OCI-LY1 (cell line): ENCODE data around the gene SPAG17.

Source experiments
- H2AFZ ChIP-seq: fragments of 200-600 bp; sonication (generic), shearing (Covaris generic); 2 replicates; pipeline ENCODE4 v1.6.0; 2014; ENCODE audit warnings: antibody characterized with exemption, mild to moderate bottlenecking, low read length
- H3F3A ChIP-seq: fragments of 200-600 bp; sonication (generic), shearing (Covaris generic); 2 replicates; pipeline ENCODE4 v1.6.0; 2014; ENCODE audit warnings: mild to moderate bottlenecking, antibody characterized with exemption, low read length, moderate library complexity; ENCODE audit not compliant: insufficient read depth
- H3K27ac ChIP-seq: fragments of 200-600 bp; sonication (generic); 2 replicates; pipeline ENCODE4 v1.5.1; 2014; ENCODE audit warnings: low read length, mixed run types, mild to moderate bottlenecking, low read depth; ENCODE audit not compliant: poor library complexity, severe bottlenecking
- H3K27me3 ChIP-seq: fragments of 200-600 bp; sonication (generic); 2 replicates; pipeline ENCODE4 v1.6.0; 2014; ENCODE audit warnings: antibody characterized with exemption, mild to moderate bottlenecking, low read length, moderate library complexity; ENCODE audit not compliant: insufficient read depth
- H3K36me3 ChIP-seq: fragments of 200-600 bp; sonication (generic); 2 replicates; pipeline ENCODE4 v1.6.1; 2014; ENCODE audit warnings: mild to moderate bottlenecking, antibody characterized with exemption, low read length, moderate library complexity, mixed read lengths; ENCODE audit not compliant: insufficient read depth
- H3K4me1 ChIP-seq: fragments of 200-600 bp; sonication (generic); 2 replicates; pipeline ENCODE4 v1.5.1; 2014; ENCODE audit warnings: mild to moderate bottlenecking, low read length, moderate library complexity; ENCODE audit not compliant: insufficient read depth, severe bottlenecking
- H3K4me2 ChIP-seq: fragments of 200-600 bp; sonication (generic), shearing (Covaris generic); 2 replicates; pipeline ENCODE4 v1.6.1; 2014; ENCODE audit warnings: low read length
- H3K4me3 ChIP-seq: fragments of 200-600 bp; sonication (generic); 2 replicates; pipeline ENCODE4 v1.5.1; 2014; ENCODE audit warnings: low read length, low read depth, mild to moderate bottlenecking, mixed read lengths; ENCODE audit not compliant: poor library complexity, severe bottlenecking
- H3K79me2 ChIP-seq: fragments of 200-600 bp; shearing (Covaris generic); 2 replicates; pipeline ENCODE4 v1.6.1; 2016; ENCODE audit warnings: mixed run types, low read length, mixed read lengths; ENCODE audit not compliant: insufficient read depth
- H3K9ac ChIP-seq: fragments of 200-600 bp; sonication (generic), shearing (Covaris generic); 2 replicates; pipeline ENCODE4 v1.6.1; 2014; ENCODE audit warnings: mild to moderate bottlenecking, low read length, mixed read lengths
- H3K9me2 ChIP-seq: fragments of 200-600 bp; sonication (generic), shearing (Covaris generic); 2 replicates; pipeline ENCODE4 v1.6.1; 2014; ENCODE audit warnings: low read depth, mild to moderate bottlenecking, low read length, mixed read lengths
- H3K9me3 ChIP-seq: fragments of 200-600 bp; shearing (Covaris generic); 2 replicates; pipeline ENCODE4 v1.6.1; 2014; ENCODE audit warnings: low read length, mixed read lengths
- H4K20me1 ChIP-seq: fragments of 200-600 bp; sonication (generic), shearing (Covaris generic); 2 replicates; pipeline ENCODE4 v1.6.0; 2016; ENCODE audit warnings: mild to moderate bottlenecking, low read length; ENCODE audit not compliant: insufficient read depth
- EZH2 ChIP-seq: fragments of 200-600 bp; sonication (generic), shearing (Covaris generic); IDR thresholded peaks from 2 replicates; pipeline ENCODE4 v1.8.0; 2017; ENCODE audit warnings: borderline replicate concordance, mixed run types, mild to moderate bottlenecking, antibody characterized with exemption, low read length, moderate library complexity, mixed read lengths
- TF ChIP-seq, protein P1 (sequence below): fragments of 200-600 bp; sonication (generic), shearing (Covaris generic); IDR thresholded peaks from 2 replicates; pipeline ENCODE4 v1.5.1; 2017; ENCODE audit warnings: mild to moderate bottlenecking, antibody characterized with exemption, low read length, moderate library complexity, mixed read lengths

Gene SPAG17

GRCh38 chr1:117967881-117968280 lies 217.1 kb downstream of the SPAG17 start:
- no peak overlapping the region for H3K4me2 ChIP-seq
- no peaks in the 10 kb centered on the region for H3K9me2 ChIP-seq
- no peaks in the 10 kb centered on the region for H4K20me1 ChIP-seq
- TF ChIP-seq EZH2: no peak
- TF ChIP-seq, protein P1, sequence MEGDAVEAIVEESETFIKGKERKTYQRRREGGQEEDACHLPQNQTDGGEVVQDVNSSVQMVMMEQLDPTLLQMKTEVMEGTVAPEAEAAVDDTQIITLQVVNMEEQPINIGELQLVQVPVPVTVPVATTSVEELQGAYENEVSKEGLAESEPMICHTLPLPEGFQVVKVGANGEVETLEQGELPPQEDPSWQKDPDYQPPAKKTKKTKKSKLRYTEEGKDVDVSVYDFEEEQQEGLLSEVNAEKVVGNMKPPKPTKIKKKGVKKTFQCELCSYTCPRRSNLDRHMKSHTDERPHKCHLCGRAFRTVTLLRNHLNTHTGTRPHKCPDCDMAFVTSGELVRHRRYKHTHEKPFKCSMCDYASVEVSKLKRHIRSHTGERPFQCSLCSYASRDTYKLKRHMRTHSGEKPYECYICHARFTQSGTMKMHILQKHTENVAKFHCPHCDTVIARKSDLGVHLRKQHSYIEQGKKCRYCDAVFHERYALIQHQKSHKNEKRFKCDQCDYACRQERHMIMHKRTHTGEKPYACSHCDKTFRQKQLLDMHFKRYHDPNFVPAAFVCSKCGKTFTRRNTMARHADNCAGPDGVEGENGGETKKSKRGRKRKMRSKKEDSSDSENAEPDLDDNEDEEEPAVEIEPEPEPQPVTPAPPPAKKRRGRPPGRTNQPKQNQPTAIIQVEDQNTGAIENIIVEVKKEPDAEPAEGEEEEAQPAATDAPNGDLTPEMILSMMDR: no peak
- peaks cover under 1% of the 10 kb centered on the region; the same call in 1 of the 2 replicates for H3K36me3 ChIP-seq
- no peak overlapping the region for H3K9ac ChIP-seq
- H3K4me1 ChIP-seq: peaks cover 9% of the 10 kb centered on the region
- H3K9me3 ChIP-seq: no peaks in the 10 kb centered on the region
- H3K27me3 ChIP-seq: no peaks in the 10 kb centered on the region
- no peak overlapping the region for H3K27ac ChIP-seq
- no peaks in the 10 kb centered on the region for H3F3A ChIP-seq
- no peak overlapping the region for H2AFZ ChIP-seq
- H3K79me2 ChIP-seq: no peaks in the 10 kb centered on the region
- no peak overlapping the region for H3K4me3 ChIP-seq

- Histone ChIP-seq H3F3A (no peaks in the 10 kb centered on the region), H3K27ac (no peak overlapping the region), H3K9ac (no peak overlapping the region), H2AFZ (no peak overlapping the region), H3K9me3 (no peaks in the 10 kb centered on the region), H3K79me2 (no peaks in the 10 kb centered on the region), H3K4me3 (no peak overlapping the region), H3K27me3 (no peaks in the 10 kb centered on the region), H3K36me3 (peaks cover 5% of the 10 kb centered on the region; the same call in 1 of the 2 replicates), H4K20me1 (no peaks in the 10 kb centered on the region), H3K4me1 (peaks cover 9% of the 10 kb centered on the region), H3K4me2 (no peak overlapping the region), H3K9me2 (no peaks in the 10 kb centered on the region)
- TF ChIP-seq, protein P1: no peak; the same call in 1 of the 2 replicates
- no peak for TF ChIP-seq EZH2
Observed at GRCh38 chr1:117967477-117967876, 217.6 kb downstream of the SPAG17 start.

GRCh38 chr1:117964290-117965038 lies 220.6 kb downstream of the SPAG17 start:
- Histone ChIP-seq H3K36me3 (peaks cover 33% of the 10 kb centered on the region), H3K27ac (no peak overlapping the region), H3K9me2 (no peaks in the 10 kb centered on the region), H3K4me1 (peaks cover 9% of the 10 kb centered on the region), H3K9ac (no peak overlapping the region), H4K20me1 (no peaks in the 10 kb centered on the region), H3K9me3 (no peaks in the 10 kb centered on the region), H3F3A (no peaks in the 10 kb centered on the region), H2AFZ (no peak overlapping the region), H3K79me2 (no peaks in the 10 kb centered on the region), H3K4me3 (no peak overlapping the region), H3K4me2 (no peak overlapping the region), H3K27me3 (no peaks in the 10 kb centered on the region)
- TF ChIP-seq EZH2: no peak
- TF ChIP-seq, protein P1: no peak
